GM21737 (cell line): ENCODE data around the gene CCNK.
A peak's percentile ranks its signal among the peaks of the same experiment; 100 is the strongest.

Experiments
- ATAC-seq: cut with Tn5 transposase; IDR thresholded peaks from one replicate; pipeline ENCODE4 v1.9.1; 2021; ENCODE audit warnings: mild to moderate bottlenecking, moderate library complexity; ENCODE audit not compliant: unreplicated experiment

Gene CCNK

GRCh38 chr14:99518441-99519346, 37.5 kb downstream of the CCNK start:
- ATAC-seq, result peak; percentile 47

- ATAC-seq, result no peak
These were observed 38.2 kb downstream of the CCNK start for GRCh38 chr14:99519347-99519881.

GRCh38 chr14:99519931-99520421, 38.8 kb downstream of the CCNK start:
- no peak for ATAC-seq

- no peak for ATAC-seq
These were observed 39.4 kb downstream of the CCNK start for GRCh38 chr14:99520571-99521081.

- no peak for ATAC-seq
These were observed 40.2 kb downstream of the CCNK start for GRCh38 chr14:99521176-99522024.

GRCh38 chr14:99522025-99522401, 40.8 kb downstream of the CCNK start:
- ATAC-seq, result no peak

GRCh38 chr14:99522457-99522891, 41.3 kb downstream of the CCNK start:
- no peak for ATAC-seq

- no peak for ATAC-seq
These were observed 41.9 kb downstream of the CCNK start for GRCh38 chr14:99522934-99523703.

GRCh38 chr14:99523704-99524055, 42.5 kb downstream of the CCNK start:
- ATAC-seq, result no peak

- no peak for ATAC-seq
These were observed 43.0 kb downstream of the CCNK start for GRCh38 chr14:99524091-99524661.

- no peak for ATAC-seq
These were observed 43.8 kb downstream of the CCNK start for GRCh38 chr14:99524804-99525698.

GRCh38 chr14:99525699-99526080, 44.5 kb downstream of the CCNK start:
- ATAC-seq, result no peak

- no peak for ATAC-seq
These were observed 45.8 kb downstream of the CCNK start for GRCh38 chr14:99527026-99527425.

- no peak for ATAC-seq
These were observed 46.3 kb downstream of the CCNK start for GRCh38 chr14:99527427-99528076.

- ATAC-seq, result no peak
These were observed 48.7 kb downstream of the CCNK start for GRCh38 chr14:99529899-99530298.

GRCh38 chr14:99530407-99531155, 49.4 kb downstream of the CCNK start:
- no peak for ATAC-seq

GRCh38 chr14:99531251-99532096, 50.3 kb downstream of the CCNK start:
- no peak for ATAC-seq
